Urothelium cell line (cell line): Measurements from ENCODE around the gene SDHB.

Experiments used
- DNase-seq: peaks from one replicate; pipeline ENCODE4 v3.0.0; 2011; ENCODE audit warnings: low spot score, mixed read lengths
- FAIRE-seq: peaks from 2 replicates; lab custom pipeline; 2011; peaks lifted over from hg19 to GRCh38; lab: Jason Lieb, UNC

SDHB gene

GRCh38 chr1:17014671-17015567, 38.9 kb downstream of the SDHB start:
- DNase-seq (no peak), FAIRE-seq (no peak)

GRCh38 chr1:17013491-17014320, 40.1 kb downstream of the SDHB start:
- DNase-seq = peak; percentile 38
- no peak for FAIRE-seq

- peak; percentile 50 for DNase-seq
- FAIRE-seq = no peak
Observed at GRCh38 chr1:17012775-17013490, 40.9 kb downstream of the SDHB start.

- FAIRE-seq (peak; percentile 69), DNase-seq (peak; percentile 94)
Observed at GRCh38 chr1:17011439-17012307, 42.2 kb downstream of the SDHB start, which contains the start of gene ATP13A2. ATP13A2 (minus strand) TSS chr1:17011928; CDS start chr1:17011738, 190 bp downstream.

- FAIRE-seq (no peak), DNase-seq (no peak)
Observed at GRCh38 chr1:17011092-17011438, 42.8 kb downstream of the SDHB start.

GRCh38 chr1:17009706-17010105, 44.1 kb downstream of the SDHB start:
- FAIRE-seq (no peak), DNase-seq (no peak)

GRCh38 chr1:17008208-17008855, 45.5 kb downstream of the SDHB start:
- FAIRE-seq = no peak
- DNase-seq = no peak

GRCh38 chr1:17007121-17007520, 46.7 kb downstream of the SDHB start:
- FAIRE-seq (no peak), DNase-seq (no peak)

- DNase-seq (no peak), FAIRE-seq (no peak)
Observed at GRCh38 chr1:17005365-17005740, 48.5 kb downstream of the SDHB start.

- no peak for FAIRE-seq
- no peak for DNase-seq
Observed at GRCh38 chr1:17004466-17005364, 49.1 kb downstream of the SDHB start.

GRCh38 chr1:17002524-17002902, 51.3 kb downstream of the SDHB start:
- DNase-seq (no peak), FAIRE-seq (no peak)

- FAIRE-seq (no peak), DNase-seq (no peak)
Observed at GRCh38 chr1:17001760-17002523, 51.9 kb downstream of the SDHB start.

GRCh38 chr1:16999863-17000262, 54.0 kb downstream of the SDHB start:
- DNase-seq = no peak
- FAIRE-seq = no peak

GRCh38 chr1:16998589-16998988, 55.2 kb downstream of the SDHB start:
- no peak for DNase-seq
- FAIRE-seq = no peak

GRCh38 chr1:16996845-16997244, 57.0 kb downstream of the SDHB start:
- FAIRE-seq = no peak

GRCh38 chr1:16993521-16994038, 60.3 kb downstream of the SDHB start:
- no peak for FAIRE-seq
- no peak for DNase-seq

More at GRCh38 chr1:16996845-16997244, 57.0 kb downstream of the SDHB start:
- no peak for DNase-seq

GRCh38 chr1:16992675-16993074, 61.2 kb downstream of the SDHB start:
- FAIRE-seq = no peak
- no peak for DNase-seq

GRCh38 chr1:16992102-16992501, 61.7 kb downstream of the SDHB start:
- DNase-seq (no peak), FAIRE-seq (no peak)
